Measurements from ENCODE around the gene TMEM92. TPM values are rescaled to one million over a fixed set of nuclear protein-coding genes. Genes with fewer than 3 reads are reported as not detected.

The TMEM92 gene
- total RNA-seq, 3 donors from 2014 or later: 0.33 TPM; not detected in 2

- intact Hi-C loops (cut with DNase I; ENCODE audit: low total_unique reads): no loop called here
- H3K27ac ChIP-seq: no peak overlapping the region
- H3K4me1 ChIP-seq: no peaks in the 10 kb centered on the region
- DNase-seq (ENCODE audit: low spot score in 2 of 2): no peak
- H3K27me3 ChIP-seq: no peaks in the 10 kb centered on the region
- no peaks in the 10 kb centered on the region for H3K9me3 ChIP-seq
- no peaks in the 10 kb centered on the region for H3K36me3 ChIP-seq
- H3K4me3 ChIP-seq: no peak overlapping the region
- TF ChIP-seq POLR2A (IDR thresholded peaks at IDR 0.05) (no peak), POLR2AphosphoS5 (IDR thresholded peaks at IDR 0.05) (no peak), CTCF (IDR thresholded peaks at IDR 0.05) (no peak)
Observed at GRCh38 chr17:50328363-50329325, 54.4 kb downstream of the TMEM92 start.

GRCh38 chr17:50329716-50330115, 55.5 kb downstream of the TMEM92 start:
- DNase-seq (ENCODE audit: low spot score in 2 of 2): no peak
- intact Hi-C loops (cut with DNase I; ENCODE audit: low total_unique reads): no loop called here
- no peak overlapping the region for H3K4me3 ChIP-seq
- no peaks in the 10 kb centered on the region for H3K36me3 ChIP-seq
- H3K27ac ChIP-seq: no peak overlapping the region
- TF ChIP-seq POLR2AphosphoS5 (IDR thresholded peaks at IDR 0.05) (no peak), CTCF (IDR thresholded peaks at IDR 0.05) (no peak), POLR2A (IDR thresholded peaks at IDR 0.05) (no peak)
- no peaks in the 10 kb centered on the region for H3K27me3 ChIP-seq
- H3K9me3 ChIP-seq: no peaks in the 10 kb centered on the region
- H3K4me1 ChIP-seq: no peaks in the 10 kb centered on the region

GRCh38 chr17:50330151-50330775, 56.0 kb downstream of the TMEM92 start:
- H3K27ac ChIP-seq: no peak overlapping the region
- H3K4me3 ChIP-seq: no peak overlapping the region
- H3K9me3 ChIP-seq: no peaks in the 10 kb centered on the region
- intact Hi-C loops (cut with DNase I; ENCODE audit: low total_unique reads): no loop called here
- no peak for DNase-seq (ENCODE audit: low spot score in 2 of 2)
- no peaks in the 10 kb centered on the region for H3K36me3 ChIP-seq
- TF ChIP-seq POLR2AphosphoS5 (IDR thresholded peaks at IDR 0.05) (no peak), POLR2A (IDR thresholded peaks at IDR 0.05) (no peak), CTCF (IDR thresholded peaks at IDR 0.05) (no peak)
- no peaks in the 10 kb centered on the region for H3K4me1 ChIP-seq
- no peaks in the 10 kb centered on the region for H3K27me3 ChIP-seq

Other genes with a start within 250 kb of the TMEM92 start
- 10 to 100 TPM; 10.6 to 67.6 (median 48.5) TPM for gene ITGA3, start 218.4 kb upstream of the TMEM92 start, total RNA-seq
- gene PDK2, start 179.1 kb upstream of the TMEM92 start, total RNA-seq: 10 to 100 TPM; 28.2 to 53.4 (median 30.5) TPM
- under 1 TPM in 2 of 3 donors, not detected in 1; 0.16 to 0.98 TPM for gene SAMD14, start 144.3 kb upstream of the TMEM92 start, total RNA-seq
- gene PPP1R9B, start 123.8 kb upstream of the TMEM92 start, total RNA-seq: 10 to 100 TPM; 21.8 to 24.9 (median 22.7) TPM
- gene SGCA, start 108.5 kb upstream of the TMEM92 start, total RNA-seq: 1 to 10 TPM in 1 of 3 donors, under 1 TPM in 2; 0.33 to 2.6 (median 0.73) TPM
- gene COL1A1, start 72.8 kb upstream of the TMEM92 start, total RNA-seq: 10 to 100 TPM; 23.4 to 67.2 (median 44.5) TPM
- 10 to 100 TPM; 13.6 to 27.5 (median 24.4) TPM for gene XYLT2, start 71.7 kb downstream of the TMEM92 start, total RNA-seq
- gene MRPL27, start 98.7 kb downstream of the TMEM92 start, total RNA-seq: 10 to 100 TPM; 46.0 to 64.9 (median 49.1) TPM
- 1 to 10 TPM in 1 of 3 donors, under 1 TPM in 2; 0.29 to 2.0 (median 0.64) TPM for gene EME1, start 98.8 kb downstream of the TMEM92 start, total RNA-seq
- gene LRRC59, start 123.1 kb downstream of the TMEM92 start, total RNA-seq: 10 to 100 TPM; 42.1 to 72.8 (median 54.0) TPM
- 10 to 100 TPM; 19.4 to 95.4 (median 86.3) TPM for gene ACSF2, start 151.8 kb downstream of the TMEM92 start, total RNA-seq
- gene CHAD, start 194.4 kb downstream of the TMEM92 start, total RNA-seq: 1 to 10 TPM in 2 of 3 donors, not detected in 1; 2.3 to 5.6 TPM
- 10 to 100 TPM; 33.6 to 39.0 (median 35.1) TPM for gene RSAD1, start 204.4 kb downstream of the TMEM92 start, total RNA-seq
- 1 to 10 TPM in 2 of 3 donors, under 1 TPM in 1; 0.66 to 1.9 (median 1.3) TPM for gene MYCBPAP, start 234.0 kb downstream of the TMEM92 start, total RNA-seq

Measured in breast epithelium (tissue), 4 donors.